PFSK-1 (cell line): ENCODE data around the gene ACTL7A.

Experiments
- FOXP2 ChIP-seq: optimal IDR thresholded peaks from 2 replicates; pipeline ENCODE3; 2011; ENCODE audit warnings: borderline replicate concordance, control low read depth, inconsistent platforms; ENCODE audit not compliant: insufficient read depth; ENCODE audit errors: extremely low read length, extremely low read depth
- POLR2AphosphoS5 ChIP-seq: IDR thresholded peaks from 2 replicates; pipeline ENCODE4 v1.6.1; 2012; ENCODE audit warnings: low read depth, mild to moderate bottlenecking, control low read depth, low read length, moderate library complexity
- SIN3A ChIP-seq: IDR thresholded peaks from 2 replicates; pipeline ENCODE4 v1.6.1; 2012; ENCODE audit warnings: mild to moderate bottlenecking, low read length, moderate library complexity, borderline replicate concordance; ENCODE audit not compliant: insufficient read depth
- TAF1 ChIP-seq: IDR thresholded peaks from 2 replicates; pipeline ENCODE4 v1.6.1; 2012; ENCODE audit warnings: low read length, control low read depth, borderline replicate concordance; ENCODE audit not compliant: insufficient read depth
- TF ChIP-seq, protein P1 (sequence below), 2 experiments: IDR thresholded peaks; 2 replicates each; pipeline versions ENCODE4 v1.6.1 to v1.8.0; 2011 to 2012; ENCODE audit warnings: low read depth in 2 of 2, low read length in 2 of 2, control low read depth in 1 of 2, inconsistent platforms in 1 of 2, mild to moderate bottlenecking in 1 of 2, moderate library complexity in 1 of 2; ENCODE audit not compliant: insufficient read depth in 1 of 2

The ACTL7A gene

DNA sequence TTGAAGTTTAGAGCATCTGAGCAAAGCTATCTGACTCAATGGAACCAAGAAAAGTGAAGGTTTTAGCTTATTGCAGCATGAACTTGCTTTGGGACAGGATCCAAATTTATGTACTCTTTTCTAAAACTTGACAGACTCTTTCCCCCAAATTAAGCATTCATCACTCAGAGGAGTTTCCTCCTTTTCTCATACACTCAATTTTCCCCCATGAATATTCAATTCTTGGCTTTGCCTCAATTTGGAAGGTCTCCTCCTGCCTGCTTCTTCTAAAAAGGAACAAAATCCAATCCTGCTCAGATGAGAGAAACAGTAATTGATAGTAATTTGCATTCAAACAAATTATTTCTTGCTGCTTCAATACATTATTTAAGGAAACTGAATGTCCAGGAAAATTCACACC lies 5.0 kb downstream of the ACTL7A start:
- TF ChIP-seq FOXP2 (no peak), SIN3A (no peak), TAF1 (no peak), POLR2AphosphoS5 (no peak)
- TF ChIP-seq, protein P1, sequence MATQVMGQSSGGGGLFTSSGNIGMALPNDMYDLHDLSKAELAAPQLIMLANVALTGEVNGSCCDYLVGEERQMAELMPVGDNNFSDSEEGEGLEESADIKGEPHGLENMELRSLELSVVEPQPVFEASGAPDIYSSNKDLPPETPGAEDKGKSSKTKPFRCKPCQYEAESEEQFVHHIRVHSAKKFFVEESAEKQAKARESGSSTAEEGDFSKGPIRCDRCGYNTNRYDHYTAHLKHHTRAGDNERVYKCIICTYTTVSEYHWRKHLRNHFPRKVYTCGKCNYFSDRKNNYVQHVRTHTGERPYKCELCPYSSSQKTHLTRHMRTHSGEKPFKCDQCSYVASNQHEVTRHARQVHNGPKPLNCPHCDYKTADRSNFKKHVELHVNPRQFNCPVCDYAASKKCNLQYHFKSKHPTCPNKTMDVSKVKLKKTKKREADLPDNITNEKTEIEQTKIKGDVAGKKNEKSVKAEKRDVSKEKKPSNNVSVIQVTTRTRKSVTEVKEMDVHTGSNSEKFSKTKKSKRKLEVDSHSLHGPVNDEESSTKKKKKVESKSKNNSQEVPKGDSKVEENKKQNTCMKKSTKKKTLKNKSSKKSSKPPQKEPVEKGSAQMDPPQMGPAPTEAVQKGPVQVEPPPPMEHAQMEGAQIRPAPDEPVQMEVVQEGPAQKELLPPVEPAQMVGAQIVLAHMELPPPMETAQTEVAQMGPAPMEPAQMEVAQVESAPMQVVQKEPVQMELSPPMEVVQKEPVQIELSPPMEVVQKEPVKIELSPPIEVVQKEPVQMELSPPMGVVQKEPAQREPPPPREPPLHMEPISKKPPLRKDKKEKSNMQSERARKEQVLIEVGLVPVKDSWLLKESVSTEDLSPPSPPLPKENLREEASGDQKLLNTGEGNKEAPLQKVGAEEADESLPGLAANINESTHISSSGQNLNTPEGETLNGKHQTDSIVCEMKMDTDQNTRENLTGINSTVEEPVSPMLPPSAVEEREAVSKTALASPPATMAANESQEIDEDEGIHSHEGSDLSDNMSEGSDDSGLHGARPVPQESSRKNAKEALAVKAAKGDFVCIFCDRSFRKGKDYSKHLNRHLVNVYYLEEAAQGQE (IDR thresholded peaks at IDR 0.05; ENCODE audit: insufficient read depth in 1 of 2, low read depth in 2 of 2, low read length in 2 of 2), result no peak

DNA sequence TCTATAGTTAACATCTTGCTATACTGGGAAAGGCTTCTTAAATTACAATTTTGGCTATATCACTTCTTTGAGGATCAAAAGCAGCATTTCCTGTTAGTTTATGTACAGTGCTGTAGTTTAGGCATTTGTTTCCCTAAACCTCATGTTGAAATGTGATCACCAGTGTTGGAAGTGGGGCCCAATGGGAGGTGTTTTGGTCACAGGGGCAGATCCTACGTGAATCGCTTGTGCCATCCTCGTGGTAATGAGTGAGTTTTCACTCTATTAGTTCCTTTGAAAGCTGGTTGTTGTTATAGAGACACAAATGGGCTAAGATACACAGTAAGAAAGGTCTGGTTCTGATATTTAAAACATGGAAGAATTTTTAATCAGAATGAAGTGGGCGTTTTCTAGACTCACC lies 5.8 kb downstream of the ACTL7A start:
- no peak for TF ChIP-seq POLR2AphosphoS5
- no peak for TF ChIP-seq SIN3A
- TF ChIP-seq, protein P1 (IDR thresholded peaks at IDR 0.05; ENCODE audit: insufficient read depth in 1 of 2, low read depth in 2 of 2, low read length in 2 of 2), result no peak
- TF ChIP-seq FOXP2, result no peak
- TF ChIP-seq TAF1, result no peak

DNA sequence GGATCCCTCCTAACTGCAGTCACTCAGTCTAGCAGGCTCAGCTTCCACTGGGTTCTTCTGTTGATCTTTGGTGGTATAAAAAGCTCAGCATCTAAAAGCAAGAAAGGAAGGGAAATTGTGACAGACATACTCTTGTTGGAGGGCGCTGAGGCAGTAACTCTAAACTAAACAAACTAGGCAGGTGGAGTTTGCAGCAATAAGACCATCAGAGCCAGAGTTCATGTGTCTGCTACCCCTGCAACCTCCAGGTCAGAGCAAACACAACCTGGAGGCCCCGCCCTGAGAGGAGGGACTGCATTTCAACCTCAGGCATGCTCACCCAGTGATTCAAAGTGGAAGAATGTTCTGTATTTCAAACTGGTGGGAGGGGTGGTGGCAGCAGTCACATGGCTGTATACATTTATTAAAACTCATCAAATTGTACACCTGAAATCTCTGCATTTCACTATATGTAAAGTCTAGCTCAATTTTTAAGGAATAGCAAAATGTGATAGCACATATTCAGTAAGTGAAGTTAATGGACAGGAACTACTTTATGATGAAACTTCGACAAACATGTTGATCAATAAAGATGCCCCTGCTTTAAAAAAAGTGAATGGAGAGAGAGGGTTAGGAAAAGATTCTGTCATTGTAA lies 7.1 kb downstream of the ACTL7A start:
- no peak for TF ChIP-seq FOXP2
- no peak for TF ChIP-seq POLR2AphosphoS5
- no peak for TF ChIP-seq TAF1
- TF ChIP-seq, protein P1 (IDR thresholded peaks at IDR 0.05; ENCODE audit: insufficient read depth in 1 of 2, low read depth in 2 of 2, low read length in 2 of 2), result no peak
- TF ChIP-seq SIN3A, result no peak

DNA sequence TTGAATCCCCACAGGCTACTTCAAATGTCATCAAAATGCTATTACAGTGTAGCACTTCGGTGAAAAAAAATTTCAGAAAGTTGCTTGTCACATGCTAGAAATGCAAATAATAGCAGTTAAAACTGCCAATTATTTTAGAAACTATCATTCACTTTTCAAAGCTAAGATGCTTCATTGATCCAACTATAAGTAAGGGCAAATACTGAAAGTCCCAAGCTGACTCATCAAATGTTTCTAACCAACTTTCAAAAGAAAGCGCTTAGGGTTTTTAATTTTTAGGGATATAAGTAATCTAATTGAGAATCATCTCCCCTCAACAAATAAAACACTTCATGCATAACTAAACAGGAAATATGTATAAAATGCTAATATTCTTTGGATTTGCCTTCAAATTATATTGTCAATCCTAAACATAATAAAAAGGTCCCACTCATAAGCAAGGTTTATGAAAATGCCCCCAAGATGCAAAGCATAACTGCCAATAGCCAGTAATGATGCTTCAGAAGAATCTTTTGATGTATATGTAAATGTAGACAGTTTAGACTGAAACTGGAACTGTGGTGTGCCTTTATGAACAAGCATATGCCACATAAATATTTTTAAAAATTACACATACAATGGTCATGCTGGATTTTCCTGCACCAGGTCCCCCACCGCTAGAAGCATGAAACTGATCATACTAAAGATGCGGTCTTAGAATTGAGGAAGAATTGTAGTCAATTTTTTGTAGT lies 12.2 kb downstream of the ACTL7A start:
- no peak for TF ChIP-seq FOXP2
- TF ChIP-seq POLR2AphosphoS5, result no peak
- TF ChIP-seq TAF1, result no peak
- TF ChIP-seq, protein P1 (IDR thresholded peaks at IDR 0.05; ENCODE audit: insufficient read depth in 1 of 2, low read depth in 2 of 2, low read length in 2 of 2), result no peak
- TF ChIP-seq SIN3A, result no peak

DNA sequence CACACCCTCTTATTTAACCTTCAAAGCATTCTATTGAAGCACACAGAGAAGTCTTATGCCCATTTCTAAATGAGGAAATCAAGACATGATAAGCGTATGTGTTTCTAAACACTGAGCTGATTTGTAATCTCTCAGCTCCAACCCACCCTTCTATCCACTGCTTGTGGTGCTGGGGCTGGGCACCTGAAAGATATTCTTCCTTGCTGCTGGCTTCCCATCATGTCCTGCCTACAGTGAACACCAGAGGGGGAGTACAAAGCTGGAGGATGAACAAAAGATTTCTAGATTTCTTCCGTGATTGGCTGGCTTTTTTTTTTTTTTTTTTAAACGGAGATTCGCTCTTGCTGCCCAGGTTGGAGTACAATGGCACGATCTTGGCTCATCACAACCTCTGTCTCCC lies 14.4 kb downstream of the ACTL7A start:
- TF ChIP-seq TAF1 (no peak), POLR2AphosphoS5 (no peak), SIN3A (no peak), FOXP2 (no peak)
- TF ChIP-seq, protein P1 (IDR thresholded peaks at IDR 0.05; ENCODE audit: insufficient read depth in 1 of 2, low read depth in 2 of 2, low read length in 2 of 2), result no peak
